Stomach (tissue), 4 donors: ENCODE data around the gene ACP4.

Source experiments
- CTCF ChIP-seq, 7 experiments: fragments of 450-650 bp in 4 of 7; fragments of 200-600 bp in 3 of 7; sonication (generic) in 3 of 7; IDR thresholded peaks; one replicate each; pipeline ENCODE4 v1.5.1; 2016 to 2019; ENCODE audit warnings: antibody characterized with exemption in 7 of 7, control low read depth in 2 of 7, mild to moderate bottlenecking in 1 of 7
- EP300 ChIP-seq: sonication (generic); formaldehyde crosslinking; IDR thresholded peaks from one replicate; pipeline ENCODE4 v1.6.1; 2017; ENCODE audit warnings: antibody characterized with exemption

DNA sequence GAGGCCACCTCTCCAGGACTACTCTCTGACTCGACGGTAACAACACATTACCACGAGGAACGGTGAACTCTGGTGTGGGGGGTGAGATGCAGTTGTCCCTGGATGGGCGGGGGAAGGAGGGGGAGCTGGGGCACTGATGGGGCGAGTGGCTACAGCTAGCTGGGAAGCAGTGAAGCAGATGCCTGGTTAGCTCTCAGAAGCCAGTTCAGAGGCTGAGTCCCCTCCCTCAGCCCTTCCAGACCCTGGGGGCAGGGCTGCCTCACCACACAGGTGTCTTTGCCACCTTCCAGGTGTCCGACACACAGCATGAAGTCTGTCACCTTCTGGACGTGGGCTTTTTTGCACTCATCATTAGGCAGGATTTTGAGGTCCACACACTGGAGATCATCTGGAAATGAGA, 29.4 kb downstream of the ACP4 start:
- TF ChIP-seq CTCF (IDR thresholded peaks at IDR 0.05), result no peak
- TF ChIP-seq EP300, result no peak
